Activated effector memory CD4-positive, alpha-beta T cell treated with Interleukin-2 at 50 U/mL for 16 hours (primary cell): Measurements from ENCODE around the gene RIC1.
"Not testable (repeated sequence)": the region's sequence is repeated elsewhere in the genome, so short reads cannot be mapped to it uniquely, and the experiment has no call there.

Experiments
- DNase-seq: peaks from one replicate; pipeline ENCODE4 v3.0.0-alpha.2; 2020

Gene RIC1

GRCh38 chr9:5793812-5794211 is 164.9 kb downstream of the RIC1 start:
- DNase-seq, result no peak

GRCh38 chr9:5796298-5796697 is 167.4 kb downstream of the RIC1 start:
- no peak for DNase-seq

GRCh38 chr9:5798581-5798980 is 169.7 kb downstream of the RIC1 start:
- DNase-seq, result no peak

- DNase-seq, result no peak
Measured at GRCh38 chr9:5799314-5799713, 170.4 kb downstream of the RIC1 start.

- DNase-seq, result not testable (repeated sequence)
Measured at GRCh38 chr9:5800378-5800777, 171.5 kb downstream of the RIC1 start.

GRCh38 chr9:5800969-5801738 is 172.2 kb downstream of the RIC1 start:
- no peak for DNase-seq

GRCh38 chr9:5801739-5802113 is 172.8 kb downstream of the RIC1 start:
- DNase-seq, result no peak

GRCh38 chr9:5805478-5805877 is 176.6 kb downstream of the RIC1 start:
- no peak for DNase-seq

GRCh38 chr9:5811751-5812150 is 182.8 kb downstream of the RIC1 start:
- DNase-seq, result no peak

GRCh38 chr9:5813824-5814223 is 184.9 kb downstream of the RIC1 start:
- DNase-seq, result no peak

GRCh38 chr9:5815461-5815860 is 186.6 kb downstream of the RIC1 start:
- no peak for DNase-seq

GRCh38 chr9:5817862-5818261 is 189.0 kb downstream of the RIC1 start:
- DNase-seq, result no peak

- no peak for DNase-seq
Measured at GRCh38 chr9:5818424-5819142, 189.7 kb downstream of the RIC1 start.

GRCh38 chr9:5819174-5819573 is 190.3 kb downstream of the RIC1 start:
- no peak for DNase-seq

- no peak for DNase-seq
Measured at GRCh38 chr9:5820425-5820824, 191.5 kb downstream of the RIC1 start.

GRCh38 chr9:5825223-5825622 is 196.3 kb downstream of the RIC1 start:
- DNase-seq, result no peak
